GM21723 (cell line): ENCODE results near the gene ABCC11.

Experiments
- ATAC-seq: cut with Tn5 transposase; IDR thresholded peaks from one replicate; pipeline ENCODE4 v1.9.1; 2021; ENCODE audit warnings: mild to moderate bottlenecking, moderate library complexity; ENCODE audit not compliant: unreplicated experiment

Gene ABCC11

DNA sequence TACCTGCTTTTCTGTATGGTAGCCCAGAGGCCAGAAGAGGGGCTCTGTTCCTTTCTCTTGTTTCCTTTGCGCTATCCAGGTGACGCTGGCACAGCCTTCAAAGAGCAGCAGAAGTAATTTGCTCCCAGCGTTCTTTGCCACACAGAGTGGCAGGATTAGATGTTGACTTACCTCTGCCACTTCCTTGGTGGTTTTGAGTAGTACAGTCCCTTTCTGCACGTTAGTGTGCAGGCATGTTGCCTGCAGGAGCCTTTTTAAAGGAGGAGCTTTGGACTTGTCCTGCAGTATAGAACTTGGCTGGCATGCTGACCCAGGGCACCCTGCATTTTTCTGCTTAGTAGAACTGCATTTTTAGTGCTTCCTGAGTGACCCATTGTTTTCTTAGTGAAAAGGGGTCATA is at the start of gene ABCC11:
ABCC11 (minus strand) TSS at position 229 of the 400 bp plus-strand sequence. CDS start 15,618 bp downstream, outside the sequence.
- no peak for ATAC-seq

DNA sequence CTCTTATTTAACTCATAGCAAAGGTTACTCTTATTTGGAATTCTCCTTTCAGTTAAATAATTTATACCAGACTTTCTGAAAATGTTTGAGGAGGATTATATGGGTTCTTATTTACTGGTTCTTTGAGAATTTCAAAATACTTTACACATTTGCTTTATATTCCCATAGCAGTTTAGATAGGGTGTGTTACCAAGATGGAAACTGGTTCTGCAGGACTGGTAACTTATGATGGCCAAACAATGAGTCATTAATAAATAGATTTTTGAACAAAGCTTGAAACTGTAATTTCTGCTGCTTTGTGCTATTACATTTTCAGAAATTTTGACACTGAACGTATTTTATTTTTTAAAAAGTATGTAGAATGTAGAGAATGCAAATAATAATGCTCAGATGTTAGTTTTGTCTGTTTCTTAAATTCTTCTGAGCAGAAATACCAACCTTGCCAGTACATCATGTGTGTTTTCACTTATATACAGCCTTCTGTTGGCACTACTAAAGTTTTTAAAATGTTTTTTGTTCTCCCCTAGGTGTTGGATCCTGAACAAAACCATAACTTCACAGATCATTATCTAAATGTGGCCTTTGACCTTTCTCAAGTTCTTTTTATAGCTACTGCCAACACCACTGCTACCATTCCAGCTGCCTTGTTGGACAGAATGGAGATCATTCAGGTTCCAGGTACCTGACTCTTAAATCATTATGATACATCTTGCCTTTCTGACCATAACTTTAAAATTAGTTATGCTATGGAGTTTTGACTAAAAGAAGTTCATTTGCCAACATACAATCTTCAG is 48.3 kb upstream of the ABCC11 start:
- ATAC-seq, result no peak

DNA sequence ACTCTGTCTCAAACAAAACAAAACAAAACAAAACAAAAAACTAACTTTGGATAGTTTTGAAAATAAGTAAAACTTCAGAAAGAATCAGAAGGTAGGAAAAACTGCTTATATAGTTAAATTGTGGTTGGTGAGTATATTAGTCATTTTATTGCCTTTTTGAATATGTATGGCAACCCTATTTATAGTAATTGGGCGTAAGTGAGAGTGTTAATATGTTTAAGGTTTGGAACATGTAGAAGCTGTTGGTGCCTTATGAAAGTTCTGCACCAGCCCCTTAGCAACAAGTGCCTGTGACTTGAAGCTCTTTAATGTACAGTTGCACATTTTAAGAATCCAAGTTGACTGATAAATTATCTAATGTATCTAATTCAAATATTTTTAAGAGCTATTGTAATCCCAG is 47.4 kb upstream of the ABCC11 start:
- ATAC-seq, result no peak

DNA sequence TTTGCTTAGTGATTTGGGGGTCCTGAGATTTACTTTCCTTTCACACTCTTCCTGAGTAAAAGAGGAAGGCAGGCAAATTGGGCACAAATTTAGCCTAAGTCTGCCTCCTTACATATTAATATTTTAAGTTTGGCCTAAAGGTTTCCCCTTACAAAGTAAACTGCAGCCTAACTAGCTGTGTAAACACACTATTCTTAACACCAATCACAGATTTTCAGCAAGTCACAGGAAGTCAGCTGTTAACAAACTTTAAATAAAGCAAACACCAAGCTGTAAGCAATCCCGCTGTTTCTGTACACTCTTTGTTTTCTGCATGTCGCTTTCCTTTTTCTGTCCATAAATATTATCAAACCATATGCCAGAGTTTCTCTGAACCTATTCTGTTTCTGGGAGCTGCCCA is 45.1 kb upstream of the ABCC11 start:
- no peak for ATAC-seq

DNA sequence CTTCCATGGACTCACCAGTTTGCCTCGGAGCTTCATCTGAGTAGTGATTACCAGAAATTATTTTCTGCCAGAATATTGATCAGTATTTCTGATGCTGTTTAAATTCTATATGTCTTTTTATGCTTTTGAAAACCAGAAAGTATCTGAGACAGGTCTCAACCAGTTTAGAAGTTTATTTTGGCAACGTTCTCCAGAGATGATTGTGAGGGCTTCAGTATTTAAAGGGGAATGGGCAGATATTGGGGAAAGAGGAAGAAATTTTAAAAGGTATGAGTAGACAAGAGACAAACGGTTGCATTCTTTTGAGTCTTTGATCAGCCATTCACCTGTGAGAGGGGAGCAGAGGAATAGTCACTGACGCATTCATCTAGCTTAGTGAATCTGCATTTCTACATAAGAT is 44.4 kb upstream of the ABCC11 start:
- no peak for ATAC-seq

DNA sequence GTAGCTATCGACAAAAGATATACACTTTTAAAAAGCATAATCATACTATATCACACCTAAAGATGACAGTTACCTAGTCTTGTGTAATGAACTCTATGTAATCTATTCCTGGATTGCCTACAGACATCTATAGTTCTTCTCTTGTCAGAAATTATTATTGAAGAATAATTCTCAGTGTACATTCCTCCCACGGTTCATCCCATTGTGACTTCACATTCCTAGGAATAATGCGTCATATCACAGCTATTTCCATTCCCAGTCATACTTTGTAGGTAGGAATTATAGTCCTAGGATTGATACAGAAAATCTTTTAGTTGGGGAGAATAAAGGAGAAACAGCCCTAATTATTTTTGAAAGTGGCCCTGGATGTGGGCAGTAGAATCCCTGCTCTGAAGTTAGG is 44.0 kb upstream of the ABCC11 start:
- no peak for ATAC-seq

DNA sequence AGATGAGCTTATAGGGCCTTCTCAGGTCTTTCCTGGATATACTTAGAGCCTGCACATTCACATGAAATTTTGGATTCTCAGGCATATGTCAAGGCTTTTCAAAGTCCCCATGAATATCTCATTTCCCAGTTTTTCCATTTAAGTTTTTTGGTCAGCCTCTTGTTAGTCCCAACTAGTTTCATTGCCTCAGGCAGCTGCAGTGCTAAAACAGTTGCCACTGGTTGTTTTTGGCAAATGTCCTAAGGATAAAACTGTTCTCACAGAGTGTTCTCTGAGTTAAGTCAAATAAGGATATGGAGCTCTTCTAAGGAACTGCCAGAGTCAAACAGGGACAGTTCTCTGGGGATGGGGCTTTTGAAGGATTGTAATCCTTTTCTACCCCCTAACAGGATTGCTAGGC is 39.9 kb upstream of the ABCC11 start:
- no peak for ATAC-seq

DNA sequence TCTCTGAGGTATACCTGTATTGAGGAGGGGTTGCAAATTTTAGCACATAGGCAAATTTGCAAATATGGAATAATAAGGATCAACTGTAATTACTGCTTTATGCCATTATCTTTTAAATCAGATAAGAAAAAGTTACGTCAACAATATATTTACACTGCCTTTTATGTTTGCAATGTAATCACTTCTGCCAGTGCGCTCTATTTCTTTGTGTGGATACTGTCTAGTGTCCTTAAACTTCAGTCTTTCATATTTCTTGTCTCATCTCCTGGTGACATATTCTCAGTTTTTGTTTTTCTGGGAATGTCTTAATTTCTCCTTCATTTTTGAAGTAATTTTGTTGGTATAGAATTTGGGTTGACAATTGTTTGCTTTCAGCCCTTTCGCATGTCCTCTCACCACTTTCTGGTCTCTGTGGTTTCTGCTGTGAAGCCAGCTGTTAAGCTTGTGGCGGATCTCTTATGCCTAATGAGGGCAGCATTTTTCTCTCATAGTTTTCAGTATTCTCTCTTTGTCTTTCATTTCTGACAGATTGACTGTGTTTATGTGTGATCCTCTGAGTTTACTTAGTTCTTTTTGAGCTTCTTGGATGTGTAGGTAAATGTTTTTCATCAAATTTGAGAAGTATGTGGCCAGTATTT is 37.6 kb upstream of the ABCC11 start:
- no peak for ATAC-seq

DNA sequence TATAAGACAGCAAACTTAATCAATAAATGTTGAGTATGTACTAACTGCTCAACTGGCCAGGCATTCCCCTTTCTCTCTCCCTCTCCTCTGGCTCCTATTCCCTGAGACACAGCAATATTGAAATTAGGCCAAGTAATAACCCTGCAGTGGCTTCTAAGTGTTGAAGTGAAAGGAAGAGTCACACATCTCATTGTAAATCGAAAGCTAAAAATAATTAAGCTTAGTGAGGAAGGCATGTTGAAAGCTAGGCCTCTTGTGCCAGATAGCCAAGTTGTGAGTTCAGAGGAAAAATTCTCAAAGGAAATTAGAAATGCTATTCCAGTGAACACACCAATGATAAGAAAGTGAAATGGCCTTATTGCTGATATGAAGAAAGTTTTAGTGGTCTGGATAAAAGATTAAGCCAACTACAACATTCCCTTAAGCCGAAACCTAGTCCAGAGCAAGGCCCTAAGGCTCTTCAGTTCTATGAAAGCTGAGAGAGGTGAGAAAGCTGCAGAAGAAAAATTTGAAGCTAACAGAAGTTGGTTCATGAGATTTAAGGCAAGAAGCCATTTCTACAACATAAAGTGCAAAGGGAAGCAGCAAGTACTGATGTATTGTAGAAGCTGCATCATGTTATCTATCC is 35.4 kb upstream of the ABCC11 start:
- ATAC-seq, result no peak

DNA sequence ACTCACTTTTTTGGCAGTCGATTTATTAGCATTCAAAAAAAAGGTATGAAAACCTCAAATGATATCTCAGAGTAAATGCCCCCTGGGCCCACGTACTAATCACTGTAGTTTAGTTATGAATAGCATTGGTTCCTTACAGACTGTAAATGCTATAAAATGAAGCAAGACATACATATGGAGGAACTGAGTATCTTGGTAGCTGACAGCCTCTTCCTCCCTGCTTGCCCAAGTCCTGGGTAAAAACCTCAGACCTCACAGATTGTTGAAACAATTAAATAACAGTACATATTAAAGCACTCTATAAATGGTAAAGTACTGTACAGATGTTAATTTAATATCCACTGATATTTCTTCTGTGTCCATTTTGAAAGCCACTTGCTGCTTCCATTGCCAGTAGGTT is 33.2 kb upstream of the ABCC11 start:
- no peak for ATAC-seq

DNA sequence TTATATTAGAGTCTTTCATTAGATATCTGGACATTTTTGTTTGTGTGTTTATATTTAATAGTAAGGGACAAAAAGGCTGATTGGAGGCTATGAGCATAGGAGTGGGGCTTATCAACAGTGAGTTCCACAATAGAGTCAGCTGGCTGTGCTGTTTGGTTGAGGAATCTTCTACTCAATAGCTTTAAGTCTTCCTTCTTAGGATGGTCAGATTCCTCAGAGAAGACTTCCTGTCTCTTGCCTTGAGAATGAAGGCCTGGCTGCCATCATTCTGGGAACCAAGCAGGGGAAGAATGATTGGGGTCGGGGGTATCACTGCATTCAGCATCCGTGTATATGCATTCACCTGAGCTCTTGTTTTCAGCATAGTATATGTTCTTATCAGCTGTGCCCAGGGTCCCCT is 31.9 kb upstream of the ABCC11 start:
- no peak for ATAC-seq

DNA sequence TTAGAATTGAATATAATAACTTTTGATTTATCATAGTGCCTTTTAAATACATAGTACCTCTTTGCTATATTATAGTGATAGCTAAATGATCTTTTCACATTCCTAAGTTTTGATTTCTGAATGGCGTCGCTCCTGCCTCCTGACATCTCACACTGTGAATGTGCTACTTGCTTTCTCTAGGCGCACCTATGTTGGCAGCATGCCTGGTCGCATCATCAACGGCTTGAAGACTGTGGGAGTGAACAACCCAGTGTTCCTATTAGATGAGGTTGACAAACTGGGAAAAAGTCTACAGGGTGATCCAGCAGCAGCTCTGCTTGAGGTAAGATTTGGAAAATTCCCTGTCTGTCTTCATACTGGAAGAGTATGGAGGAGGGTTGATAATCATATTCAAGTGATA is 29.8 kb upstream of the ABCC11 start:
- no peak for ATAC-seq

DNA sequence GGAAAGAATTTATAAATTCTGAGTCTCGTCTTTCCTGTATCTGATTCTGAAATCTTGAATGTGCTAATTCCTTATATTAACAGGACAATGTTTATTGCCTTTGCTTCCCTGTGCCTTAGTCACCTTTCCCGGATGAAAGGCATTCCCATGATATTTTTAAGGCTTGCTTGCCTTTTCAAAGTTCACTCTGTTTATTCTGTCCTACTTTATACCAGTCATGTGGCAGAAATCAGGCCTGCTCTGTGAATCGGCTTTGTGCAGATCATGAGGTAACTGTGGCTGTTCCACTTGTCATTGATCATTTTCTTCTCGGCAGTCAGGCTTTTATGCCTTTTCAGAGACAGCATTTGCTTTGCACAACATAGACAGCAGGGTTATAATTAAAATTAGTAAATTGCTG is 28.8 kb upstream of the ABCC11 start:
- ATAC-seq, result no peak

DNA sequence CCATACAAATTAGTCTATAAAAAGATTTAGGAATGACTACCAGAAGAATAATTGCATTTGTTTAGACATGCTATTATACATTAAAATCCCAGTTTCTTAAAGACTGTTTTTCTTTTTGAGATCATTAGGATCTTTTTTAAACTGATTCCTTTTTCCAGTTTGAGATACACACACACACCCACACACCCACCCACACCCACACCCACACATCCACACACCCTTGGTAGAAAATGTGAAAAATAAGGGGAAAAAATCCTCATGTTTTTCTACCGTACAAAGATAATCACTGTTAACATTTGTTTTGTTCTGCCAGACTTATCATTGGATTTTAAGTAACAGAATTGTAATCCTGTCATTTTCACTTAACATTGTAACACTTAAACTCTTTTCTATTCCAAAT is 27.1 kb upstream of the ABCC11 start:
- ATAC-seq, result no peak

DNA sequence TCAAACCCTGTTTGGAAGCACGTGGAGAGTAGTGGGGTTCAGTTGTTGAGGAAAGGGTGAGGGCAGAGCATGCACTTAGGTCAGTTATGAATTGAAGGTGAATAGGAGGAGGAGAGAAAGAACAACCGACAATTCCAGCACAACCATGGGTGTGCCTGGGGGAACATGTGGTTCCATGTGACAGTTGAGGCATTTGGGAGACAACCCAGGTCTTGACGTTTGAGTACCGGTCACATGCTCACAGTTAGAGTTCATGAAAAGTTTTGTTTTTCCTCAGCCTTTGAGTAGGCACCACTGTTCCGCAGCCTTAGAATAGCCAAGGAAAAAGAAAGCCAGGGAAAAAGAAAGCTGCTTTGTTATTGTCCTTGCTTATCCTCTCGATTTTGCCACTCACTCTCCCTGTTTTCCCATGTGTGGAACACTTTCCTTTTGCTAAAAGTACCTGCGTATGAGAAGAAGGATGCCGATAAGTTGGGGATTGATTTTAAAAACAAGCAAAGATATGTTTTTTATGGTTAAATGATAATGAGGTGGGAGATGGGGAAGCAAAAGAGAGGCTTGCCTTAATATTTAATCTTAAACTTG is 25.6 kb upstream of the ABCC11 start:
- ATAC-seq, result no peak

DNA sequence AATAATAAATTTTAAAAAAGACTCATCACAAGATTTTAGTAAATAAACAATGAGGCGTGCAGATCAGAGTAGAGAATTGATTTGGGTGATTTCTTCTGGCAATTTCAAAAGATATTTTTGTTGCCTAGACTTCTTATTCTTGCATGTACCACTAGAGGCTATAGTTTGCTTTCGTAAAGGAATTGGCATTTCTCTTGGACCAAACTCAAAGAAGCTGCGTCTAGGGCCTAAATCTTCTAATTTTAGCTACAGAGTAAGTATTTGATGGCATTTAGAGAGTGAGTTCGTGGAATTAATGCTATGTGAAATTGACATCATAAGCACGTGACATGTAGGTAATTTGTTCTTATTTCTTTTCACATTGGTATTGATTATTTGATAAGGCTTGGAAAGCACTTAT is 24.4 kb upstream of the ABCC11 start:
- no peak for ATAC-seq

DNA sequence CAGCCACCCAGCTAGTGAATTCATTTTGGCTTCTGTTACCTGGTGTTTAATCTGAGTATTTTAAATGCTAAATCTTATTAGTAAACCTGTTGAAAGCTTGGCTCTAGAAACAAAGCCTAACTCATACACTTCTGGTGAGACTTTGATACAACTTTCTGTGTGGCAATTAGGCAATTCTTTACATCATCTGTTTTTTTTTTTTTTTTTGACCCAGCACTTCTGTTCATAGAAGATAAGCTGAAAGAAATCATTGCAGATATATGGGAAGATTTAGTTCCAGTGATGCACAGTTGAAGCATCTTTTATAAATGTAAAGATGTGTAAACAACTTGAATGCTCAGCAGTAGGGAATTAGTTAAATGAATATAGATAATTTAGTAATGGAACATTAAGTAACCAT is 21.7 kb upstream of the ABCC11 start:
- no peak for ATAC-seq

DNA sequence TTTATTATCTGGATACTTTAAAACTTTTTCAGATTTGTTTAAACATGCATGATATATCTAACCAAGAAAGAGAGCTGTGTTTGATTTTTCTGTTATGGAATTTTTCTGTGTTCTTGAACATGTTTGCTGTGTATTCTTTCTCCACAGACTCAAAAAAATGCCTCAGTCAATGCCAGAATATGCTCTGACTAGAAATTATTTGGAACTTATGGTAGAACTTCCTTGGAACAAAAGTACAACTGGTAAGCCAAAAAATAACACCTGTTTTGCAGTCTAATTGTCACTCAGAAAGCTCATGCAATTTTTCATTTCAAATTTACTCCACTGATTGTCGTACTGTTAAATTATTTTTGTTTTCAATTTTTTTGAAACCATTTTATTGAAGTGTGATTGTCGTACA is 15.3 kb upstream of the ABCC11 start:
- no peak for ATAC-seq

DNA sequence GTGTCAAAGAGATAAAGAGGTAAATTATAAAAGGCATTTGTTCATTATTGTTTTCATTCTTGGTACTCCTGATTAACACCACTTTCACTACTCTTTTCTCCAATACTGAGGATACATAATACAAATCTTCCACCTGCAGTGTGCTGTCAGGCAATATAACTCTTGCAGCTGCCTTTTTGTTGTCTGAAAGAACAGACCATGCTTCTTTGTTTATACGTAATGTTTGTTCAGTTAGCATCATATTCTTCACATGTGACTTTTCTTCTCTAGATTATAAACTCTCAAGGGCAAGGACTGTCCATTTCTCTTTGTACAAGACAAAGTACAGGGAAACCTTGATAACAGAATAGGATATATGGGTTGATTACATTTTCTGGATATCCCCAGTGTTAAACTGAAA is 14.2 kb upstream of the ABCC11 start:
- no peak for ATAC-seq

DNA sequence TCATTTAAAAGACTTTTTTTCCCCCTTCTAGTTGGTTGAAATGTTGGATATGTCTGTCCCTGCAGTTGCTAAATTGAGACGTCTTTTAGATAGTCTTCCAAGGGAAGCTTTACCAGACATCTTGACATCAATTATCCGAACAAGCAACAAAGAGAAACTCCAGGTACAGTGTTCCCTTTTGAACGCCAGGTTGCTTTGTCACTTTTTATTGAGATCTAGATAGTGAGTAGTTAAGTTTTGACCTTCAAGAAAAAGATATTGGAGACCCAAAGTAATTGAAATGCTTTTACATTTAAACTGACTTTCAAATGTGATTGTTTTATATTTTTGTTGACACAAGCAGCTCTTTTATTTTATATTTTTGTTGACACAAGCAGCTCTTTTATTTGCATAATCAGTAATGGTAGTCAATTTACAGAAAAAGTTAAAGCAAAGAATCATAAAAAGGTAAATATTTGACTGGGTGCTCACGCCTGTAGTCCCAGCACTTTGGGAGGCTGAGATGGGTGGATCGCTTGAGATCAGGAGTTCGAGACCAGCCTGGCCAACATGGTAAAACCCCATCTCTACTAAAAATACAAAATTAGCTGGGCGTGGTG is 9.3 kb upstream of the ABCC11 start:
- no peak for ATAC-seq

DNA sequence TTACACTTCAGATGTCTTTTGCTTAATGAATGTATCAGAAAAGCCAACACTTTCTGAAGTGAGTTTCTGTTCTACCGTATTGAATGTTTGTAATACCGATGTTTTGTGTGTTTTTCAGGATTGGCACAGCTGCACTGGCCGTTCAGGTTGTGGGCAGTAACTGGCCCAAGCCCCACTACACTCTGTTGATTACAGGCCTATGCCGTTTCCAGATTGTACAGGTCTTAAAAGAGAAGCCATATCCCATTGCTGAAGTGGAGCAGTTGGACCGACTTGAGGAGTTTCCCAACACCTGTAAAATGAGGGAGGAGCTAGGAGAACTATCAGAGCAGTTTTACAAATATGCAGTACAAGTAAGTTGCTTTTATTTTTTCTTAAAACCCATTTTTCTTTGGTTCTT is 4.7 kb upstream of the ABCC11 start:
- no peak for ATAC-seq
